ENCODE measurements around the gene AMFR. TPM values are rescaled to one million over a fixed set of nuclear protein-coding genes. Genes with fewer than 3 reads are reported as not detected.

Gene AMFR
- total and polyA plus RNA-seq, 2 of the 8 experiments (the other 6 are each of a cell fraction or from before 2014, with no cell fraction given) = 18.6 to 21.7 TPM

DNA sequence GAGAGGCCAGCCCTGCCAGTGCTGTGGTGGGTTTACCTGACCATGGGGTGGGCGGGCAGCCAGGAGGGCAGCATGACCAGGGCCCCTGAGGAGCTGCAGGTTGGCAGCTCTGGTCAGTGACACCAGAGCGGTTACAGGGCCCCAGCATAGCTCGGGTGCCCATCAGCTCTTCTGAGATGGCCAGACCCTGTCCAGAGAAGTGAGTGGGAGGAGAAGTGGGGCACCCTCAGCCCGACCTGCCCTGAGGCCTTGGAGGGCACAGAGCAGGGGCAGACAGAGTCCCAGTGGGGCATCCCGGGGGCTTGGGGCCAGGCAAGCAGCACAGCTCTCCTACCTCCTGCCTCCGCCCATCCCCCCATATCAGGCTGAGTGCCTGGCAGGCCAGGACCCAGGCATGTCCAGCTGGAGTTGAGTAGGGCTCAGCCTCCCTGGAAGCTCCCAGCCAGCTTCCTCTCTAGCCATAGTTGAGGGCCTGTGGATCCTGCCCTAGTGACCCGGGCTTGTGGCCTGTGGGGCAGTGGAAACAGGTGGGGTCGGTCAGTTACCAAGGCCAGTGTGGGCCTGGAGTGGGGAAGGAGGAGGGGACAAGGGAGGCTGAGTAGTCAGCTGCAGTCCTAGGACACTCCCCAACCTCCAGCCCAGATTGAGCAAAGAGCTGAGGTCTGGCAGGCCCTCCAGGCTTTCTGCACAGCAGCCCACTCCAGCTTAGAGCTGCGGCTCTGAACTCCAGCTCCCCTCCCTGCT, 83.5 kb downstream of the AMFR start:
- Histone ChIP-seq H3K79me1 (ENCODE audit: low read depth, low read length) (no peaks in the 10 kb centered on the region), H4K5ac (ENCODE audit: insufficient read length, low read depth, low read length) (no peak overlapping the region), H3K23me2 (ENCODE audit: low read depth, low read length) (no peaks in the 10 kb centered on the region), H2AFZ (ENCODE audit: low read length) (no peak overlapping the region), H2BK20ac (ENCODE audit: low read length) (no peak overlapping the region), H3K79me2 (ENCODE audit: control insufficient read depth in 1 of 2, insufficient read depth in 2 of 2, low read length in 2 of 2) (no peaks in the 10 kb centered on the region), H3K36me3 (ENCODE audit: control insufficient read depth in 2 of 4, insufficient read depth in 4 of 4, low read length in 3 of 4) (0 out of 8 replicates have a peak, but pooled peaks cover 0 to 2% (median 0%) of the 10 kb centered on the region in 4 experiments), H2BK120ac (replicated peaks; ENCODE audit: low read depth, low read length) (no peak overlapping the region), H4K8ac (ENCODE audit: extremely low read depth, insufficient read depth, low read length) (peak overlapping the region; percentile 35), H4K91ac (replicated peaks; ENCODE audit: insufficient read length, low read length) (no peak overlapping the region), H3K4ac (replicated peaks; ENCODE audit: insufficient read length, low read depth, low read length) (no peak overlapping the region), H3K9ac (replicated peaks in 1 of 4; ENCODE audit: extremely low read depth in 1 of 4, low read depth in 3 of 4, low read length in 3 of 4) (no peak overlapping the region), H2BK15ac (ENCODE audit: low read length) (no peak overlapping the region), H2BK12ac (ENCODE audit: low read depth, low read length) (no peak overlapping the region), H2AK5ac (ENCODE audit: low read depth, low read length) (no peak overlapping the region), H3K18ac (ENCODE audit: extremely low read depth, low read length) (no peak overlapping the region), H3K4me2 (ENCODE audit: insufficient read depth in 1 of 2, low read depth in 2 of 2, low read length in 2 of 2) (no peak overlapping the region), H3K27ac (ENCODE audit: low read depth, low read length) (no peak overlapping the region), H3K4me1 (replicated peaks in 1 of 4; ENCODE audit: control insufficient read depth in 3 of 4, insufficient read depth in 4 of 4, low read length in 3 of 4) (no peaks in the 10 kb centered on the region), H3K9me3 (ENCODE audit: insufficient read depth in 2 of 2, low read depth in 1 of 2, low read length in 1 of 2) (no peaks in the 10 kb centered on the region), H2BK5ac (ENCODE audit: low read depth, low read length) (0 out of 2 replicates have a peak overlapping the region, but pooled peaks have one; percentile 5), H3K27me3 (replicated peaks in 1 of 4; ENCODE audit: control insufficient read depth in 3 of 4, extremely low read depth in 1 of 4, insufficient read depth in 3 of 4, low read length in 3 of 4) (no peaks in the 10 kb centered on the region), H3K23ac (ENCODE audit: insufficient read length) (no peak overlapping the region), H4K20me1 (replicated peaks in 1 of 2; ENCODE audit: control insufficient read depth in 1 of 2, insufficient read depth in 2 of 2, low read length in 2 of 2) (no peaks in the 10 kb centered on the region), H3K4me3 (ENCODE audit: extremely low read depth in 1 of 4, insufficient read depth in 2 of 4, low read depth in 3 of 4, low read length in 4 of 4) (no peak overlapping the region), H3K56ac (replicated peaks; ENCODE audit: insufficient read length, low read depth, low read length) (no peak overlapping the region), H3K14ac (ENCODE audit: insufficient read length) (no peak overlapping the region)
- TF ChIP-seq FOSL1 (IDR thresholded peaks at IDR 0.05; ENCODE audit: insufficient read depth, low read depth, low read length) = no peak
- FAIRE-seq = no peak
- POLR2A ChIA-PET (ENCODE audit: partially characterized antibody) = no interaction called here
- CTCF ChIA-PET (ENCODE audit: partially characterized antibody) = interaction anchor here (0.6 to 3.0 kb wide), 11 partner anchors 8 to 566 kb away, joined by 3 to 14 read pairs (median 4); no protein-coding TSS in a partner anchor
- no peak for DNase-seq (ENCODE audit: low read depth in 1 of 2, low spot score in 2 of 2)
- WGBS, 2 experiments (ENCODE audit: extremely low coverage in 1 of 2, insufficient coverage in 1 of 2, insufficient read length in 1 of 2, insufficient replicate concordance in 2 of 2, low coverage in 1 of 2, low lambda C conversion rate in 2 of 2, missing lambda C conversion rate in 1 of 2) = 87% methylated on average over 8 of the region's 9 CpGs; no CpG with 5 or more reads in 1 of the 2 experiments
